Esophagus muscularis mucosa (tissue), 3 donors: Measurements from ENCODE around the gene KIF18B.

ENCODE experiments used
- POLR2A ChIP-seq: fragments of 450-650 bp; IDR thresholded peaks from one replicate; pipeline ENCODE4 v1.6.1; 2017; ENCODE audit warnings: antibody characterized with exemption, moderate library complexity, mild to moderate bottlenecking, low read depth
- POLR2AphosphoS5 ChIP-seq, 2 donors: sonication (generic); formaldehyde crosslinking; IDR thresholded peaks; one replicate each; pipeline ENCODE4 v1.6.1; 2017; ENCODE audit warnings: antibody characterized with exemption in 2 of 2
- TF ChIP-seq, protein P1 (sequence below), 3 experiments: fragments of 200-600 bp in 2 of 3; fragments of 450-650 bp in 1 of 3; sonication (generic) in 2 of 3; IDR thresholded peaks; one replicate each; pipeline ENCODE4 v1.5.1; 2017 to 2019; ENCODE audit warnings: antibody characterized with exemption in 3 of 3, mild to moderate bottlenecking in 2 of 3, moderate library complexity in 1 of 3

DNA sequence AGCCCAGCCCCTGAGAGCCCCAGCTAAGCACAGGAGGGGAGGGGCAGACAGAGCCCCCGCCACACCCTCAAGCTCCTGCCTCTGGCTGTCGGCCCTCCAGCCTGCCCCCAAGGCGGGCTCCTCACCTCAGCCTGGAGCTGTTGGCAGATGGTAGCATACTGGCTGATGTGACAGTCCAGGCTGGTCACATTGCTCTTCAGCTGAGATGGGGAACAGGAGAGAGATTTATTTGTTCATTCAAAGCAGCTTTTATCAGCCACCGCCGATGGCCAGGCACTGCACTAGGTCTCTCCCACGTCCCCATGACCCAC is 14.8 kb downstream of the KIF18B start:
- TF ChIP-seq, protein P1, sequence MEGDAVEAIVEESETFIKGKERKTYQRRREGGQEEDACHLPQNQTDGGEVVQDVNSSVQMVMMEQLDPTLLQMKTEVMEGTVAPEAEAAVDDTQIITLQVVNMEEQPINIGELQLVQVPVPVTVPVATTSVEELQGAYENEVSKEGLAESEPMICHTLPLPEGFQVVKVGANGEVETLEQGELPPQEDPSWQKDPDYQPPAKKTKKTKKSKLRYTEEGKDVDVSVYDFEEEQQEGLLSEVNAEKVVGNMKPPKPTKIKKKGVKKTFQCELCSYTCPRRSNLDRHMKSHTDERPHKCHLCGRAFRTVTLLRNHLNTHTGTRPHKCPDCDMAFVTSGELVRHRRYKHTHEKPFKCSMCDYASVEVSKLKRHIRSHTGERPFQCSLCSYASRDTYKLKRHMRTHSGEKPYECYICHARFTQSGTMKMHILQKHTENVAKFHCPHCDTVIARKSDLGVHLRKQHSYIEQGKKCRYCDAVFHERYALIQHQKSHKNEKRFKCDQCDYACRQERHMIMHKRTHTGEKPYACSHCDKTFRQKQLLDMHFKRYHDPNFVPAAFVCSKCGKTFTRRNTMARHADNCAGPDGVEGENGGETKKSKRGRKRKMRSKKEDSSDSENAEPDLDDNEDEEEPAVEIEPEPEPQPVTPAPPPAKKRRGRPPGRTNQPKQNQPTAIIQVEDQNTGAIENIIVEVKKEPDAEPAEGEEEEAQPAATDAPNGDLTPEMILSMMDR (IDR thresholded peaks at IDR 0.05) = no peak
- TF ChIP-seq POLR2AphosphoS5 (IDR thresholded peaks at IDR 0.05) (no peak), POLR2A (no peak)
